Suprapubic skin (tissue), 4 donors: ENCODE measurements around the gene DRD4. TPM values are rescaled to one million over a fixed set of nuclear protein-coding genes. Genes with fewer than 3 reads are reported as not detected.
"Not testable (repeated sequence)": the region's sequence is repeated elsewhere in the genome, so short reads cannot be mapped to it uniquely, and the experiment has no call there.

Source experiments
- DNase-seq, 2 donors: peaks; one replicate each; pipeline ENCODE4 v3.0.0-alpha.2; 2019; ENCODE audit warnings: low spot score in 2 of 2
- H3K27ac ChIP-seq: fragments of 200-600 bp; sonication (generic); one replicate; pipeline ENCODE4 v1.5.1; 2019
- H3K27me3 ChIP-seq: fragments of 200-600 bp; sonication (generic); one replicate; pipeline ENCODE4 v1.5.1; 2019
- H3K36me3 ChIP-seq: fragments of 200-600 bp; sonication (generic); one replicate; pipeline ENCODE4 v1.5.1; 2019
- H3K4me1 ChIP-seq: fragments of 200-600 bp; sonication (generic); one replicate; pipeline ENCODE4 v1.5.1; 2019
- H3K4me3 ChIP-seq: fragments of 200-600 bp; sonication (generic); one replicate; pipeline ENCODE4 v1.5.1; 2019; ENCODE audit warnings: mild to moderate bottlenecking
- H3K9me3 ChIP-seq: fragments of 200-600 bp; sonication (generic); one replicate; pipeline ENCODE4 v1.5.1; 2019
- EP300 ChIP-seq: sonication (generic); formaldehyde crosslinking; IDR thresholded peaks from one replicate; pipeline ENCODE4 v1.6.1; 2017; ENCODE audit warnings: antibody characterized with exemption
- POLR2A ChIP-seq, 2 donors: fragments of 450-650 bp; IDR thresholded peaks; one replicate each; pipeline ENCODE4 v1.6.1; 2017; ENCODE audit warnings: antibody characterized with exemption in 2 of 2, mild to moderate bottlenecking in 2 of 2, moderate library complexity in 2 of 2
- POLR2AphosphoS5 ChIP-seq, 3 donors: sonication (generic); formaldehyde crosslinking; IDR thresholded peaks; one replicate each; pipeline ENCODE4 v1.6.1; 2017; ENCODE audit warnings: antibody characterized with exemption in 3 of 3
- WGBS: methylation state at CpG from one replicate; pipeline ENCODE4 v1.1.5; 2018; 5-methylcytosine and 5-hydroxymethylcytosine counted together
- total RNA-seq, 4 donors: library from RNA; depleted of rRNA; stranded (reverse); fragments of >200 nt; gene quantifications; one replicate each; pipeline ENCODE4 v1.1.0, GENCODE V29; 2016
- TF ChIP-seq, protein P1 (sequence below), 2 donors: fragments of 200-600 bp in 1 of 2; fragments of 450-650 bp in 1 of 2; sonication (generic) in 1 of 2; IDR thresholded peaks; one replicate each; pipeline ENCODE4 v1.5.1; 2016 to 2019; ENCODE audit warnings: antibody characterized with exemption in 2 of 2, mild to moderate bottlenecking in 1 of 2, moderate library complexity in 1 of 2

The DRD4 gene
- total RNA-seq, 4 donors from 2014 or later: 0.97 to 1.2 TPM; not detected in 2

DNA sequence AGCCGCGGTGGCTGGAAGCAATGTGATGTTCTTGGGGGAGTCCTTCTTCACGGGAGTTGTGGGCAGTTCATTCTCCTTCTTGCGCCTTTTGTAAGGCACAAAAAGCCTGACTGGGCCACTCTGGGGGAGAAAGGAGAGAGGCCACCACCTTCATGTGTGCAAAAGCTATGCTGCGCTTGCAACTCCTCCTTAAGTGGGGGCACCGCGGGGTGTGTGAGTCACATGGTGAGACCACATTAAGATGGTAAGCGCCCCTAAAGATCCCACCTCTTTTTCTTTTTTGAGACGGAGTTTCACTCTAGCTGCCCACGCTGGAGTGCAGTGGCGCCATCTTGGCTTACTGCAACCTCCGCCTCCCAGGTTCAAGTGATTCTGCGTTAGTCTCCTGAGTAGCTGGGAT lies 43.9 kb downstream of the DRD4 start:
- H3K27ac ChIP-seq: no peak overlapping the region
- no peak for DNase-seq
- 91% methylated on average over 13 of the region's 13 CpGs for WGBS
- no peaks in the 10 kb centered on the region for H3K9me3 ChIP-seq
- H3K4me1 ChIP-seq: no peaks in the 10 kb centered on the region
- H3K4me3 ChIP-seq: no peak overlapping the region
- TF ChIP-seq POLR2A (IDR thresholded peaks at IDR 0.05) (no peak), EP300 (no peak), POLR2AphosphoS5 (IDR thresholded peaks at IDR 0.05) (no peak)
- TF ChIP-seq, protein P1, sequence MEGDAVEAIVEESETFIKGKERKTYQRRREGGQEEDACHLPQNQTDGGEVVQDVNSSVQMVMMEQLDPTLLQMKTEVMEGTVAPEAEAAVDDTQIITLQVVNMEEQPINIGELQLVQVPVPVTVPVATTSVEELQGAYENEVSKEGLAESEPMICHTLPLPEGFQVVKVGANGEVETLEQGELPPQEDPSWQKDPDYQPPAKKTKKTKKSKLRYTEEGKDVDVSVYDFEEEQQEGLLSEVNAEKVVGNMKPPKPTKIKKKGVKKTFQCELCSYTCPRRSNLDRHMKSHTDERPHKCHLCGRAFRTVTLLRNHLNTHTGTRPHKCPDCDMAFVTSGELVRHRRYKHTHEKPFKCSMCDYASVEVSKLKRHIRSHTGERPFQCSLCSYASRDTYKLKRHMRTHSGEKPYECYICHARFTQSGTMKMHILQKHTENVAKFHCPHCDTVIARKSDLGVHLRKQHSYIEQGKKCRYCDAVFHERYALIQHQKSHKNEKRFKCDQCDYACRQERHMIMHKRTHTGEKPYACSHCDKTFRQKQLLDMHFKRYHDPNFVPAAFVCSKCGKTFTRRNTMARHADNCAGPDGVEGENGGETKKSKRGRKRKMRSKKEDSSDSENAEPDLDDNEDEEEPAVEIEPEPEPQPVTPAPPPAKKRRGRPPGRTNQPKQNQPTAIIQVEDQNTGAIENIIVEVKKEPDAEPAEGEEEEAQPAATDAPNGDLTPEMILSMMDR (IDR thresholded peaks at IDR 0.05): no peak
- peaks cover 85% of the 10 kb centered on the region for H3K36me3 ChIP-seq
- H3K27me3 ChIP-seq: no peaks in the 10 kb centered on the region

DNA sequence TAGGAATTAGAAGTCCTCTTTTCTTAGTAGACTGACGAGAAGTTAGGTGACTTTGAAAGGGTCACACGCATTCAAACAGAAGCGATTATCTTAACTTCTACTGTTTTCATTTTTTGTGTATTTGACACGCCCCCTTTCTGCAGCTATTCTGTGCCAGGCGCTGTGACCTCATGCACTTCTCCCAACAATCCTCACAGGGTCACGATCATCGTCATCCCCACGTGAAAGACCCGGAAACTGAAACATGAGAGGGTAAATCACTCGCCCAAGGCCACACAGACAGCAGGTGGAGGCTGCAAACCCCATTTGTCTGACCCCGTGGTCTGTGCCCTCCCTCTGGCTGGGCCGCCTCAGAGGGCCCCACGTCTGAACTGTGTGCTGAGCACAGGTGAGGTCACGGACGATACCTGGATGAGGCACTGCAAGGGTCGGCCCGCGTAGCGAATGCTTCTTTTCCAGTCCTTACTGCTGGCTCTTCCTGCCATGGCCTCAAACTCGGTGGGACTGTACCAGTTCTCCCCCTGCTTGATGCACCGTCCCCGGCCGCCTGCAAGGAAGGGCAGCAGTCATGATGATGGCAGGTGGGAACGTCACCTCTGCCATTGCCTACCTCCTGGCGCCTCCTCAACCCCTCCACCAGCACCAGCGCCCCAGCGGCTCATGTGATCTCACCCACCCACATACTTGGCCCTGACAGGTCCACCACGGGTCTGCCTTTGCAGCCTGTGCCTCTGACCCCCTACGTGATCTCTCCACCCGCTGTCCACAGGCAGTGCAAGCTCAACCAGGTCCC lies 49.6 kb downstream of the DRD4 start:
- no peaks in the 10 kb centered on the region for H3K27me3 ChIP-seq
- no peak overlapping the region for H3K27ac ChIP-seq
- no peak for TF ChIP-seq EP300
- no peak for TF ChIP-seq POLR2A (IDR thresholded peaks at IDR 0.05)
- no peak for TF ChIP-seq POLR2AphosphoS5 (IDR thresholded peaks at IDR 0.05)
- TF ChIP-seq, protein P1 (IDR thresholded peaks at IDR 0.05): no peak
- H3K4me1 ChIP-seq: peaks cover 5% of the 10 kb centered on the region
- no peaks in the 10 kb centered on the region for H3K9me3 ChIP-seq
- 93% methylated on average over 30 of the region's 30 CpGs for WGBS
- DNase-seq: peak in 1 of 2 donors; percentile 75
- H3K36me3 ChIP-seq: peaks cover 73% of the 10 kb centered on the region
- no peak overlapping the region for H3K4me3 ChIP-seq

- 92% methylated on average over 13 of the region's 13 CpGs for WGBS
- Histone ChIP-seq H3K36me3 (peaks cover 64% of the 10 kb centered on the region), H3K4me3 (no peak overlapping the region), H3K27me3 (no peaks in the 10 kb centered on the region), H3K4me1 (peaks cover 14% of the 10 kb centered on the region), H3K27ac (no peak overlapping the region), H3K9me3 (no peaks in the 10 kb centered on the region)
- no peak for DNase-seq
- no peak for TF ChIP-seq EP300
- TF ChIP-seq, protein P1 (IDR thresholded peaks at IDR 0.05): no peak
- no peak for TF ChIP-seq POLR2AphosphoS5 (IDR thresholded peaks at IDR 0.05)
- no peak for TF ChIP-seq POLR2A (IDR thresholded peaks at IDR 0.05)
These were observed 50.7 kb downstream of the DRD4 start for GRCh38 chr11:687751-688150.

- DNase-seq: no peak
- H3K9me3 ChIP-seq: no peaks in the 10 kb centered on the region
- H3K4me3 ChIP-seq: no peak overlapping the region
- peaks cover 23% of the 10 kb centered on the region for H3K4me1 ChIP-seq
- no peaks in the 10 kb centered on the region for H3K27me3 ChIP-seq
- peaks cover 55% of the 10 kb centered on the region for H3K36me3 ChIP-seq
- WGBS: 86% methylated on average over 9 of the region's 9 CpGs
- H3K27ac ChIP-seq: no peak overlapping the region
- TF ChIP-seq EP300 (no peak), POLR2A (IDR thresholded peaks at IDR 0.05) (no peak), POLR2AphosphoS5 (IDR thresholded peaks at IDR 0.05) (no peak)
- TF ChIP-seq, protein P1 (IDR thresholded peaks at IDR 0.05): no peak
These were observed 51.6 kb downstream of the DRD4 start for GRCh38 chr11:688681-689080.

DNA sequence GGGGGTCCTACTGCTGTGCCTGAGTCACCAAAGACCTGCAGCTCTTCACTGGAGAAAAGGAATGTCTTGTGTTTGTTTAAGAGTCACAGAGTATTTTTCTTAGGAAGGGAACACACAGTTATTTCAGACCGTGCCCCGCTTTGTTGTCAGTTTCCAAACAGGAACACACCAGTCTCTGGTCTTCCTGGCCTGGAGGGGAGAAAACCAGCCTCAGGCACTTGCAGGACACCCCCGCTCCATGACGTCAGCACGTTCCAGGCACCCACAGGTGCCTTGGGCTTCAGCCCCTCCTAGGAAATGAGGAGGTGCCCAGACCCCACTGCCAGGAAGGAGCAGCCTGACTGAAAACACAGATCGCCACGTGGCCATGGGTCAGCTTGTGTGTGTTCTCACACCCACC lies 52.6 kb downstream of the DRD4 start:
- TF ChIP-seq EP300 (no peak), POLR2A (IDR thresholded peaks at IDR 0.05) (no peak), POLR2AphosphoS5 (IDR thresholded peaks at IDR 0.05) (no peak)
- TF ChIP-seq, protein P1 (IDR thresholded peaks at IDR 0.05): no peak
- H3K4me3 ChIP-seq: no peak overlapping the region
- no peak for DNase-seq
- peaks cover 33% of the 10 kb centered on the region for H3K4me1 ChIP-seq
- no peak overlapping the region for H3K27ac ChIP-seq
- H3K9me3 ChIP-seq: no peaks in the 10 kb centered on the region
- WGBS: 90% methylated on average over 5 of the region's 7 CpGs
- H3K27me3 ChIP-seq: no peaks in the 10 kb centered on the region
- H3K36me3 ChIP-seq: peaks cover 46% of the 10 kb centered on the region

GRCh38 chr11:690244-690643 lies 53.2 kb downstream of the DRD4 start:
- H3K36me3 ChIP-seq: peaks cover 41% of the 10 kb centered on the region

More at GRCh38 chr11:690244-690643, 53.2 kb downstream of the DRD4 start:
- H3K4me3 ChIP-seq, H3K27me3 ChIP-seq, H3K27ac ChIP-seq, H3K9me3 ChIP-seq, DNase-seq: not testable (repeated sequence)
- H3K4me1 ChIP-seq: peaks cover 34% of the 10 kb centered on the region
- WGBS: 100% methylated on average over 3 of the region's 3 CpGs
